GM21619 (cell line): ENCODE results near the gene THBS2.
"Not testable (repeated sequence)": the region's sequence is repeated elsewhere in the genome, so short reads cannot be mapped to it uniquely, and the experiment has no call there.

ENCODE experiments used
- ATAC-seq: cut with Tn5 transposase; IDR thresholded peaks from one replicate; pipeline ENCODE4 v1.9.1; 2021; ENCODE audit not compliant: unreplicated experiment

The THBS2 gene

GRCh38 chr6:169273511-169273910 lies 19.9 kb upstream of the THBS2 start:
- no peak for ATAC-seq

- ATAC-seq, result no peak
Observed at GRCh38 chr6:169271877-169272216, 18.2 kb upstream of the THBS2 start.

GRCh38 chr6:169271158-169271876 lies 17.7 kb upstream of the THBS2 start:
- ATAC-seq, result no peak

- ATAC-seq, result not testable (repeated sequence)
Observed at GRCh38 chr6:169270077-169270380, 16.4 kb upstream of the THBS2 start.

GRCh38 chr6:169269180-169270076 lies 15.8 kb upstream of the THBS2 start:
- ATAC-seq, result no peak

GRCh38 chr6:169268276-169268675 lies 14.6 kb upstream of the THBS2 start:
- ATAC-seq, result no peak

GRCh38 chr6:169266746-169267591 lies 13.3 kb upstream of the THBS2 start:
- ATAC-seq, result no peak

GRCh38 chr6:169266261-169266660 lies 12.6 kb upstream of the THBS2 start:
- no peak for ATAC-seq

- no peak for ATAC-seq
Observed at GRCh38 chr6:169265486-169266131, 12.0 kb upstream of the THBS2 start.

GRCh38 chr6:169263836-169264608 lies 10.4 kb upstream of the THBS2 start:
- no peak for ATAC-seq

- ATAC-seq, result no peak
Observed at GRCh38 chr6:169263374-169263773, 9.7 kb upstream of the THBS2 start.

GRCh38 chr6:169262602-169263001 lies 9.0 kb upstream of the THBS2 start:
- ATAC-seq, result not testable (repeated sequence)

GRCh38 chr6:169256518-169256917 lies 2.9 kb upstream of the THBS2 start:
- no peak for ATAC-seq

GRCh38 chr6:169256061-169256460 lies 2.4 kb upstream of the THBS2 start:
- ATAC-seq, result no peak

- no peak for ATAC-seq
Observed at GRCh38 chr6:169255643-169256042, 2.0 kb upstream of the THBS2 start.

- ATAC-seq, result no peak
Observed at GRCh38 chr6:169254456-169255316, 1.0 kb upstream of the THBS2 start.

GRCh38 chr6:169252505-169253189 lies 999 bp downstream of the THBS2 start:
- no peak for ATAC-seq

- ATAC-seq, result no peak
Observed at GRCh38 chr6:169251822-169252504, 1.7 kb downstream of the THBS2 start.
